Measurements from ENCODE around the gene MACROD1. TPM values are rescaled to one million over a fixed set of nuclear protein-coding genes. Genes with fewer than 3 reads are reported as not detected.

Gene MACROD1
- total and polyA plus RNA-seq, 9 of the 15 experiments (the other 6 are each of a cell fraction or from before 2014, with no cell fraction given), result 1.1 to 60.0 (median 26.4) TPM

GRCh38 chr11:64206457-64207255, 40.7 kb upstream of the MACROD1 start, which contains the start of gene FERMT3:
TSS of gene FERMT3 (plus strand) at chr11:64206721. CDS start at chr11:64207365, 644 bp downstream.
- FAIRE-seq, result peak; percentile 71
- peak within 1 kb of the TSS; percentile 99 to 100 for H3K9ac ChIP-seq (ENCODE audit: insufficient read depth in 1 of 2, low read depth in 2 of 2, low read length in 2 of 2)
- ChIA-PET CTCF (ENCODE audit: low intra/inter-chr PET ratio) (interaction anchor here (0.7 to 2.6 kb wide), 2 partner anchors 95 to 137 kb away, joined by 3 to 9 read pairs; no protein-coding TSS in a partner anchor), POLR2A (interaction anchor here (0.5 to 8.2 kb wide), 35 partner anchors 9 to 498 kb away, joined by 3 to 77 read pairs (median 5); partner anchors contain the start of genes BAD, CATSPERZ, COX8A and DNAJC4)
- WGBS (ENCODE audit: insufficient coverage, low coverage, missing lambda C conversion rate), result 1% methylated on average over 22 of the region's 27 CpGs
- no peaks in the 10 kb centered on the region for H3K9me3 ChIP-seq (replicated peaks; ENCODE audit: control insufficient read depth, insufficient read depth, low read depth, low read length)
- no peaks in the 10 kb centered on the region for H3K27me3 ChIP-seq (ENCODE audit: control insufficient read depth in 2 of 2, insufficient read depth in 2 of 2, low read length in 2 of 2)
- intact Hi-C loops (cut with micrococcal nuclease), result loop anchor here (2.0 to 5.0 kb wide), 3 partner anchors 24 to 151 kb away; partner anchors contain the start of genes DNAJC4, PPP1R14B and RPS6KA4
- H3K27ac ChIP-seq (ENCODE audit: extremely low read depth, low read depth, low read length), result peak within 1 kb of the TSS; percentile 100
- peaks cover 47% of the 10 kb centered on the region for H3K79me2 ChIP-seq (ENCODE audit: control insufficient read depth, insufficient read depth, low read length)
- peaks cover 36 to 70% of the 10 kb centered on the region in 2 experiments for H3K4me1 ChIP-seq (replicated peaks in 1 of 2; ENCODE audit: control insufficient read depth in 2 of 2, insufficient read depth in 2 of 2, low read length in 2 of 2)
- peaks cover 8% of the 10 kb centered on the region for H3K9me1 ChIP-seq (ENCODE audit: control insufficient read depth, insufficient read depth, low read length)
- in situ Hi-C loops (cut with MboI), result no loop called here
- peaks cover 89% of the 10 kb centered on the region for H3K36me3 ChIP-seq (ENCODE audit: control insufficient read depth, insufficient read depth, low read length)
- H3K4me2 ChIP-seq (ENCODE audit: insufficient read depth, low read length), result peak within 1 kb of the TSS; percentile 97
- peak; percentile 68 for ATAC-seq
- peak within 1 kb of the TSS; percentile 76 for H2AFZ ChIP-seq (ENCODE audit: low read depth, low read length)
- H4K20me1 ChIP-seq (replicated peaks; ENCODE audit: control insufficient read depth, insufficient read depth, low read length), result no peaks in the 10 kb centered on the region; the same call in 1 of the 2 replicates
- DNase-seq (ENCODE audit: extremely low read depth in 1 of 4, low spot score in 3 of 4), result peak; percentile 72 to 84 (median 76)
- peak within 1 kb of the TSS; percentile 77 for H3K4me3 ChIP-seq
- TSS peak; percentile 57 for BruUV-seq (replicated peaks)
- no peak for TF ChIP-seq TCFL5 (CRISPR knock-in tag; conservative IDR thresholded peaks at IDR 0.05)
- peak; percentile 65; the same call in 1 of the 2 replicates for TF ChIP-seq RNF2 (IDR thresholded peaks at IDR 0.05)
- no peak for TF ChIP-seq ZNF778 (CRISPR knock-in tag; IDR thresholded peaks at IDR 0.05)
- TF ChIP-seq FOXK1 (CRISPR knock-in tag; IDR thresholded peaks at IDR 0.05; ENCODE audit: borderline replicate concordance), result peak; percentile 93
- TF ChIP-seq BRD4 (IDR thresholded peaks at IDR 0.05), result no peak; the same call in 1 of the 2 replicates
- TF ChIP-seq THRB (CRISPR knock-in tag; conservative IDR thresholded peaks at IDR 0.05), result peak; percentile 29; the same call in 1 of the 2 replicates
- no peak for TF ChIP-seq ZMIZ1 (IDR thresholded peaks at IDR 0.05; ENCODE audit: low read depth in 2 of 2, low read length in 2 of 2)
- 0 out of 2 replicates have a peak, but pooled peaks have one; percentile 10 for TF ChIP-seq MTA2 (IDR thresholded peaks at IDR 0.05; ENCODE audit: low read depth)
- peak; percentile 82 for TF ChIP-seq POLR2G (IDR thresholded peaks at IDR 0.05; ENCODE audit: low read depth, low read length)
- TF ChIP-seq RB1 (IDR thresholded peaks at IDR 0.05; ENCODE audit: low read depth), result peak; percentile 46; the same call in 1 of the 2 replicates
- TF ChIP-seq PATZ1 (CRISPR knock-in tag; IDR thresholded peaks at IDR 0.05; ENCODE audit: borderline replicate concordance), result no peak
